ENCODE measurements around the gene PEF1. TPM values are rescaled to one million over a fixed set of nuclear protein-coding genes. Genes with fewer than 3 reads are reported as not detected.

Gene PEF1
- total and polyA plus RNA-seq, 2 donors, result 53.7 to 83.1 TPM

DNA sequence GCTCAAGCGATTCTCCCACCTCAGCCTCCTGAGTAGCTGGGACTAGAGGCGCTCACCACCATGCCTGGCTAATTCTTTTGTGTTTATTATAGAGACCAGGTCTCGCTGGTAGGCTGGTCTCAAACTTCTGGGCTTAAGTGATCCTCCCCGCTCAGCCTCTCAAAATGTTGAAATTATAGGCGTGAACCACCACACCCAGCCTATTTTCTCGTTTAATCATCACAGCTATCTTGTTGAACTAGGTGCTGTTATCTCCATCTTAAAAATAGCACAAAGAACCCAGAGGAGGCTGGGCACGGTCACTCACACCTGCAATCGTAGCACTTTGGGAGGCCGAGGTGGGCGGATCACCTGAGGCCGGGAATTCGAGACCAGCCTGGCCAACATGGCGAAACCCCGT lies 31.1 kb upstream of the PEF1 start:
- Histone ChIP-seq H3K27me3 (ENCODE audit: control insufficient read depth in 2 of 2, insufficient read depth in 1 of 2, low read length in 1 of 2) (peaks cover 0 to 20% of the 10 kb centered on the region in 2 donors), H3K4me1 (ENCODE audit: control insufficient read depth in 2 of 2, insufficient read depth in 2 of 2, low read length in 2 of 2) (peaks cover 0 to 2% of the 10 kb centered on the region in 2 donors), H3K36me3 (ENCODE audit: control insufficient read depth in 2 of 2, insufficient read depth in 2 of 2, low read length in 1 of 2) (no peaks in the 10 kb centered on the region), H3K4me3 (ENCODE audit: low read length in 2 of 2) (no peak overlapping the region), H3K27ac (ENCODE audit: low read depth in 1 of 2, low read length in 1 of 2) (no peak overlapping the region), H3K9me3 (ENCODE audit: control insufficient read depth in 2 of 2, insufficient read depth in 1 of 2, low read length in 1 of 2) (no peaks in the 10 kb centered on the region)
- WGBS, result 95% methylated on average over 14 of the region's 14 CpGs
- no peak for DNase-seq (ENCODE audit: low read depth in 6 of 9, low spot score in 9 of 9)

DNA sequence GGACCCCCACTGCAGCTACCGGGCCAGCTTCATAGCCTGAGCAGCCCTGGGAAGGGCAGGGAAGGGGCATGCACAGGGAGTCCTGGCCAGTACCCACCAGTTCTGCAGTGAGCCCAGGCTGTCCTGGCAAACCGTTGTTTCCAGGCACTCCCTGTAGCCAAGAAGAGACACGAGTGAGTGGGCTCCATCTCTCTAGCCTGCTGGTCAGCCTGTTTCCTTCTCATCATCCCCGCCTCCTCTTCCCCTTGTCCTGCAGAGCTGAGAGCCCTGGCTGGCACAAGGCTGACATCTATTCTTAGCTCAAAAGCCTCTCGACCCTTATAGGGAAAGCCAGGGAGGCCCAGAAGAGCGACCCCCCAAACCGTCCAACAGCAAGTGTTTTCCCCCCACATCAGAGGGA lies 30.5 kb upstream of the PEF1 start:
- no peak overlapping the region for H3K27ac ChIP-seq (ENCODE audit: low read depth in 1 of 2, low read length in 1 of 2)
- no peak overlapping the region for H3K4me3 ChIP-seq (ENCODE audit: low read length in 2 of 2)
- H3K36me3 ChIP-seq (ENCODE audit: control insufficient read depth in 2 of 2, insufficient read depth in 2 of 2, low read length in 1 of 2), result no peaks in the 10 kb centered on the region
- peaks cover 0 to 21% of the 10 kb centered on the region in 2 donors for H3K27me3 ChIP-seq (ENCODE audit: control insufficient read depth in 2 of 2, insufficient read depth in 1 of 2, low read length in 1 of 2)
- DNase-seq (ENCODE audit: low read depth in 6 of 9, low spot score in 9 of 9), result no peak
- H3K4me1 ChIP-seq (ENCODE audit: control insufficient read depth in 2 of 2, insufficient read depth in 2 of 2, low read length in 2 of 2), result peaks cover 0 to 7% of the 10 kb centered on the region in 2 donors
- WGBS, result 92% methylated on average over 7 of the region's 7 CpGs
- H3K9me3 ChIP-seq (ENCODE audit: control insufficient read depth in 2 of 2, insufficient read depth in 1 of 2, low read length in 1 of 2), result no peaks in the 10 kb centered on the region

DNA sequence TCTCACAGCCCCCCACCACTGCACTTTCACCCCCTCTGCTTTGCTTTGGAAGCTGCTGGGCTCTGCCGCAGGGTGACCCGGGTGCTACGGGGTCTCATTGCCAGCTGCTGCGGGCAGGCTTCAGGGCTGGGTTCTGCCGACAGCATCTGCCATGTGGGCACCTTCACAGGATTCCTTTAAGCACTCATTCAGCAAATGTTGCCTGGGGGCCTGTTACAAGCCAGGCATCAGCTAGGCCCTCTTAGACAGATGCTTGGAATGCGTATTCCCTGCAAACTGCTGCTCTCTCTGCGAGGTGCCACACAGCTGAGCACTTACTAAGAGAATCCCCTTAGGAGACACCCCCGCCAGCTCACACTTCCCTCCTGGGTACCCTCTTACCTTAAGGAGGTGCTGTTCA lies 29.9 kb upstream of the PEF1 start:
- 97% methylated on average over 8 of the region's 8 CpGs for WGBS
- DNase-seq (ENCODE audit: low read depth in 6 of 9, low spot score in 9 of 9), result no peak
- peaks cover 3 to 13% of the 10 kb centered on the region in 2 donors for H3K4me1 ChIP-seq (ENCODE audit: control insufficient read depth in 2 of 2, insufficient read depth in 2 of 2, low read length in 2 of 2)

GRCh38 chr1:31673433-31673832 lies 28.8 kb upstream of the PEF1 start:
- DNase-seq (ENCODE audit: low read depth in 6 of 9, low spot score in 9 of 9), result no peak
- H3K4me3 ChIP-seq (ENCODE audit: low read length in 2 of 2), result no peak overlapping the region
- peaks cover 0 to 24% of the 10 kb centered on the region in 2 donors for H3K27me3 ChIP-seq (ENCODE audit: control insufficient read depth in 2 of 2, insufficient read depth in 1 of 2, low read length in 1 of 2)
- peaks cover 3 to 18% of the 10 kb centered on the region in 2 donors for H3K4me1 ChIP-seq (ENCODE audit: control insufficient read depth in 2 of 2, insufficient read depth in 2 of 2, low read length in 2 of 2)
- no peaks in the 10 kb centered on the region for H3K9me3 ChIP-seq (ENCODE audit: control insufficient read depth in 2 of 2, insufficient read depth in 1 of 2, low read length in 1 of 2)
- 98% methylated on average over 9 of the region's 9 CpGs for WGBS
- H3K36me3 ChIP-seq (ENCODE audit: control insufficient read depth in 2 of 2, insufficient read depth in 2 of 2, low read length in 1 of 2), result no peaks in the 10 kb centered on the region
- no peak overlapping the region for H3K27ac ChIP-seq (ENCODE audit: low read depth in 1 of 2, low read length in 1 of 2)

More for the DNA sequence above, 29.9 kb upstream of the PEF1 start:
- no peak overlapping the region for H3K4me3 ChIP-seq (ENCODE audit: low read length in 2 of 2)
- H3K9me3 ChIP-seq (ENCODE audit: control insufficient read depth in 2 of 2, insufficient read depth in 1 of 2, low read length in 1 of 2), result no peaks in the 10 kb centered on the region
- no peak overlapping the region for H3K27ac ChIP-seq (ENCODE audit: low read depth in 1 of 2, low read length in 1 of 2)
- peaks cover 0 to 24% of the 10 kb centered on the region in 2 donors for H3K27me3 ChIP-seq (ENCODE audit: control insufficient read depth in 2 of 2, insufficient read depth in 1 of 2, low read length in 1 of 2)
- no peaks in the 10 kb centered on the region for H3K36me3 ChIP-seq (ENCODE audit: control insufficient read depth in 2 of 2, insufficient read depth in 2 of 2, low read length in 1 of 2)

DNA sequence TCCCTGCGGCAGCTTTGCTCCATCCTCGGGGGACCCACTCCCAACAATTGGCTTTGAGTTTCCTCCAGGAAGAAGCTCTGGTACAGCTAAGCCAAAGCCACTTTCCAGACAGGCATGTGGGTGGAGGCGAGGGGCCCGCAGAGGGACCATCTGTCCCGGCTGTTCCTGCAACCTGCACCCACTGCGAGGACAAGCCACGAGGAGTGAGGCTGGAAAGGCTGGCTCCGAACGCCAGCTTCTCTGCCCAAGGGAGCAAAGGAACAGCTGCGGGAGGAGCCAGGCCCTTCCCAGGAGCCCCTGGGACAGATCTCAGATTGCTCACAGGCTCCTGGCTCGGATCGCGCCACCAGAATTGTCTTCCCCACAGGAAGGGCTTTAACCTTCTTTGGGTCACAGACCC lies 28.3 kb upstream of the PEF1 start:
- WGBS, result 93% methylated on average over 13 of the region's 13 CpGs
- H3K36me3 ChIP-seq (ENCODE audit: control insufficient read depth in 2 of 2, insufficient read depth in 2 of 2, low read length in 1 of 2), result no peaks in the 10 kb centered on the region
- H3K27ac ChIP-seq (ENCODE audit: low read depth in 1 of 2, low read length in 1 of 2), result no peak overlapping the region
- H3K4me3 ChIP-seq (ENCODE audit: low read length in 2 of 2), result no peak overlapping the region
- peaks cover 0 to 27% of the 10 kb centered on the region in 2 donors for H3K27me3 ChIP-seq (ENCODE audit: control insufficient read depth in 2 of 2, insufficient read depth in 1 of 2, low read length in 1 of 2)
- no peak for DNase-seq (ENCODE audit: low read depth in 6 of 9, low spot score in 9 of 9)
- no peaks in the 10 kb centered on the region for H3K9me3 ChIP-seq (ENCODE audit: control insufficient read depth in 2 of 2, insufficient read depth in 1 of 2, low read length in 1 of 2)
- peaks cover 3 to 19% of the 10 kb centered on the region in 2 donors for H3K4me1 ChIP-seq (ENCODE audit: control insufficient read depth in 2 of 2, insufficient read depth in 2 of 2, low read length in 2 of 2)

DNA sequence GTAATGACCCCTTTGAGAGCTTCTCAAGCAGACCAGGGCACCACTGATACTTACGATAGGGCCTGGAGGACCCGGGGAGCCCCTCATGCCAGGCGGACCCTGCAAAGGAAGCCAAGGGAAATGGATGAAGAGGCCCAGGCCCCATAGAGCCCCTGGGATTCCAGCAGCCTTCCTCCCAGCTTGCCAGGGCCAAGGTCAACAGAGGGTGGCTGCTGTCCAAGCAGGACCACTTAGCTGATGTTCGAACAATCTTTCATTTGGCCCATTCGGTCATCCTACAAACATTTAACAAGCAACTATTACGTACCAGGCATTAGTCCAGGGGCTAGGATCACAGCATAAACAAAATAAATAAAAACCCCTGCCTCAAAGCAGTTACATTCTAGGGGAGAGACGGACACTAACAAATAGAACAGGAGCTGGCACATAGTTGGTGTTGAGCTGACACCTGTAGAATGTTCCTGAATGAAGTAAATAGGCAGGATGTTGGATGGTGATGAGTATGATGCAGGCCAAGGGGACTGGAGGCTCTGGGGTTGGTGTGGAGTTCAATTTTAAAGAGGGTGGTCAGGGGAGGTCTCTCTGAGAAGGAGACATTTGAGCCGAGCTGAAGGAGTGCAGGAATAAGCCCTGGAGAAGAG lies 27.0 kb upstream of the PEF1 start:
- Histone ChIP-seq H3K9me3 (ENCODE audit: control insufficient read depth in 2 of 2, insufficient read depth in 1 of 2, low read length in 1 of 2) (no peaks in the 10 kb centered on the region), H3K4me3 (ENCODE audit: low read length in 2 of 2) (no peak overlapping the region), H3K4me1 (ENCODE audit: control insufficient read depth in 2 of 2, insufficient read depth in 2 of 2, low read length in 2 of 2) (peaks cover 3 to 30% of the 10 kb centered on the region in 2 donors), H3K27ac (ENCODE audit: low read depth in 1 of 2, low read length in 1 of 2) (no peak overlapping the region), H3K36me3 (ENCODE audit: control insufficient read depth in 2 of 2, insufficient read depth in 2 of 2, low read length in 1 of 2) (no peaks in the 10 kb centered on the region), H3K27me3 (ENCODE audit: control insufficient read depth in 2 of 2, insufficient read depth in 1 of 2, low read length in 1 of 2) (peaks cover 0 to 24% of the 10 kb centered on the region in 2 donors)
- DNase-seq (ENCODE audit: low read depth in 6 of 9, low spot score in 9 of 9), result no peak
- WGBS, result 96% methylated on average over 8 of the region's 8 CpGs

- no peaks in the 10 kb centered on the region for H3K36me3 ChIP-seq (ENCODE audit: control insufficient read depth in 2 of 2, insufficient read depth in 2 of 2, low read length in 1 of 2)
- H3K4me1 ChIP-seq (ENCODE audit: control insufficient read depth in 2 of 2, insufficient read depth in 2 of 2, low read length in 2 of 2), result peaks cover 3 to 30% of the 10 kb centered on the region in 2 donors
- no peak for DNase-seq (ENCODE audit: low read depth in 6 of 9, low spot score in 9 of 9)
- no peaks in the 10 kb centered on the region for H3K9me3 ChIP-seq (ENCODE audit: control insufficient read depth in 2 of 2, insufficient read depth in 1 of 2, low read length in 1 of 2)
- WGBS, result 96% methylated on average over 11 of the region's 11 CpGs
- H3K27me3 ChIP-seq (ENCODE audit: control insufficient read depth in 2 of 2, insufficient read depth in 1 of 2, low read length in 1 of 2), result peaks cover 0 to 24% of the 10 kb centered on the region in 2 donors
- no peak overlapping the region for H3K27ac ChIP-seq (ENCODE audit: low read depth in 1 of 2, low read length in 1 of 2)
- no peak overlapping the region for H3K4me3 ChIP-seq (ENCODE audit: low read length in 2 of 2)
These were observed 26.5 kb upstream of the PEF1 start for GRCh38 chr1:31671147-31671546.

- no peak for DNase-seq (ENCODE audit: low read depth in 6 of 9, low spot score in 9 of 9)
- peak overlapping the region; percentile 36 to 42 for H3K4me3 ChIP-seq (ENCODE audit: low read length in 2 of 2)
These were observed 25.9 kb upstream of the PEF1 start for GRCh38 chr1:31670593-31670964.

GRCh38 chr1:31669786-31670592 lies 25.3 kb upstream of the PEF1 start:
- Histone ChIP-seq H3K4me3 (ENCODE audit: low read length in 2 of 2) (peak overlapping the region; percentile 36 to 42), H3K36me3 (ENCODE audit: control insufficient read depth in 2 of 2, insufficient read depth in 2 of 2, low read length in 1 of 2) (no peaks in the 10 kb centered on the region), H3K27ac (ENCODE audit: low read depth in 1 of 2, low read length in 1 of 2) (peak overlapping the region in 1 of 2 donors; percentile 26), H3K27me3 (ENCODE audit: control insufficient read depth in 2 of 2, insufficient read depth in 1 of 2, low read length in 1 of 2) (peaks cover 0 to 24% of the 10 kb centered on the region in 2 donors), H3K4me1 (ENCODE audit: control insufficient read depth in 2 of 2, insufficient read depth in 2 of 2, low read length in 2 of 2) (peaks cover 3 to 38% of the 10 kb centered on the region in 2 donors), H3K9me3 (ENCODE audit: control insufficient read depth in 2 of 2, insufficient read depth in 1 of 2, low read length in 1 of 2) (no peaks in the 10 kb centered on the region)
- 12% methylated on average over 30 of the region's 30 CpGs for WGBS
- peak in 8 of 9 donors; percentile 30 to 74 (median 43) for DNase-seq (ENCODE audit: low read depth in 6 of 9, low spot score in 9 of 9)

More at GRCh38 chr1:31670593-31670964, 25.9 kb upstream of the PEF1 start:
- Histone ChIP-seq H3K9me3 (ENCODE audit: control insufficient read depth in 2 of 2, insufficient read depth in 1 of 2, low read length in 1 of 2) (no peaks in the 10 kb centered on the region), H3K27ac (ENCODE audit: low read depth in 1 of 2, low read length in 1 of 2) (no peak overlapping the region), H3K4me1 (ENCODE audit: control insufficient read depth in 2 of 2, insufficient read depth in 2 of 2, low read length in 2 of 2) (peaks cover 3 to 35% of the 10 kb centered on the region in 2 donors), H3K36me3 (ENCODE audit: control insufficient read depth in 2 of 2, insufficient read depth in 2 of 2, low read length in 1 of 2) (no peaks in the 10 kb centered on the region), H3K27me3 (ENCODE audit: control insufficient read depth in 2 of 2, insufficient read depth in 1 of 2, low read length in 1 of 2) (peaks cover 0 to 24% of the 10 kb centered on the region in 2 donors)
- 81% methylated on average over 6 of the region's 6 CpGs for WGBS
